ENCODE measurements around the gene ZBTB7B. TPM values are rescaled to one million over a fixed set of nuclear protein-coding genes. Genes with fewer than 3 reads are reported as not detected.

ZBTB7B gene
- total RNA-seq, 2 experiments from 2014 or later, result 16.3 to 23.2 TPM

- Histone ChIP-seq H3K79me2 (ENCODE audit: insufficient read depth, low read depth, low read length) (peaks cover 10% of the 10 kb centered on the region; the same call in 1 of the 2 replicates), H3K27ac (ENCODE audit: low read depth, low read length, poor library complexity, severe bottlenecking) (peak overlapping the region; percentile 92), H2AFZ (ENCODE audit: low read length) (peak overlapping the region; percentile 79; the same call in 1 of the 2 replicates), H3K9me3 (ENCODE audit: low read length) (no peaks in the 10 kb centered on the region), H3K9me2 (ENCODE audit: insufficient read depth, low read length) (no peaks in the 10 kb centered on the region), H3K4me3 (ENCODE audit: low read depth, low read length, poor library complexity, severe bottlenecking) (peak overlapping the region; percentile 71), H4K20me1 (ENCODE audit: insufficient read depth, low read length) (no peaks in the 10 kb centered on the region), H3K36me3 (ENCODE audit: insufficient read depth, low read length) (no peaks in the 10 kb centered on the region), H3K4me2 (ENCODE audit: low read length) (peak overlapping the region; percentile 94), H3K4me1 (ENCODE audit: insufficient read depth, low read length, poor library complexity, severe bottlenecking) (peaks cover 65% of the 10 kb centered on the region)
- CTCF ChIA-PET (ENCODE audit: unreplicated experiment), result interaction anchor here (1.7 kb wide), 1 partner anchor 15 kb away, joined by 5 read pairs; no protein-coding TSS in a partner anchor
- DNase-seq (ENCODE audit: low spot score), result peak; percentile 98
- BruUV-seq (replicated peaks), result no TSS peak
- intact Hi-C loops (cut with micrococcal nuclease; ENCODE audit: unreplicated experiment), result loop anchor here (1.0 to 5.0 kb wide), 5 partner anchors 15 to 140 kb away; partner anchors contain the start of genes ADAM15 and EFNA4
- POLR2A ChIA-PET, result interaction anchor here (0.6 to 1.9 kb wide), 3 partner anchors 19 to 50 kb away, joined by 3 to 6 read pairs (median 4); partner anchors contain the start of genes FLAD1 and PBXIP1
- no peak for TF ChIP-seq EZH2phosphoT487 (IDR thresholded peaks at IDR 0.05; ENCODE audit: borderline replicate concordance, low read depth, low read length)
- peak; percentile 74 for TF ChIP-seq CTCF (conservative IDR thresholded peaks at IDR 0.05; ENCODE audit: low read length)
These were observed 733 bp upstream of the ZBTB7B start for GRCh38 chr1:155001675-155002463.

DNA sequence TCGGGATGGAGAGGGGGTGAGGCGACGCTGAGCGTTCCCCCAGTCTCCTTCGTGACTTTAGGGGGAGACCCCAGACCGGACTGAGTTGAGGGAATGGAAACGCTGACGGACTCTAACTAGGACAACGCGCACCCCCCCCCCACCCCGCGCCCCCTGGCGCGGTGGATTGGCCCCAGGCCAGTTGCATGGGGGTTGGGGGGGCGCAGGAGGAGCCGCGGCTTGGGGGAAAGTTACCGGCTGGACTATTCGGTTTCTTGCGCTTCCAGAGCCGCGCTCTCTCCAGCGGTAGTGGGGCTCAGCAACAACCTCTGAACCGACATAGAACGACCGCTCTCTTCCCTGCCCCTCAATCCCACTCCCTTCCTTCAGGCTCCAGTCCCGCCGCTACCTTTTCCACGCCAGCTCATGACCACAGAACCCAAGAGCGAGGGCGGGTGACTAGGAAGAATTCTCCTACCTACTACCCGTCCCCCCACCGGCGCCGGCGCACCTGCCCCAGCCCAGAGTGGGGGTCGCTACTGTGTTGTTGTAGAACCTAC, 694 bp downstream of the ZBTB7B start:
- peak overlapping the region; percentile 23; the same call in 1 of the 2 replicates for H2AFZ ChIP-seq (ENCODE audit: low read length)
- H3K27ac ChIP-seq (ENCODE audit: low read depth, low read length, poor library complexity, severe bottlenecking), result peak overlapping the region; percentile 77
- H3K4me1 ChIP-seq (ENCODE audit: insufficient read depth, low read length, poor library complexity, severe bottlenecking), result peaks cover 67% of the 10 kb centered on the region
- H3K9me2 ChIP-seq (ENCODE audit: insufficient read depth, low read length), result no peaks in the 10 kb centered on the region
- no peaks in the 10 kb centered on the region for H4K20me1 ChIP-seq (ENCODE audit: insufficient read depth, low read length)
- BruUV-seq (replicated peaks), result no TSS peak
- no peak for TF ChIP-seq EZH2phosphoT487 (IDR thresholded peaks at IDR 0.05; ENCODE audit: borderline replicate concordance, low read depth, low read length)
- TF ChIP-seq CTCF (conservative IDR thresholded peaks at IDR 0.05; ENCODE audit: low read length), result peak; percentile 33; the same call in 1 of the 2 replicates
- no peaks in the 10 kb centered on the region for H3K36me3 ChIP-seq (ENCODE audit: insufficient read depth, low read length)
- peak; percentile 43 for DNase-seq (ENCODE audit: low spot score)
- H3K4me3 ChIP-seq (ENCODE audit: low read depth, low read length, poor library complexity, severe bottlenecking), result peak overlapping the region; percentile 87
- H3K79me2 ChIP-seq (ENCODE audit: insufficient read depth, low read depth, low read length), result peaks cover 10% of the 10 kb centered on the region; the same call in 1 of the 2 replicates
- ChIA-PET CTCF (ENCODE audit: unreplicated experiment) (no interaction called here), POLR2A (interaction anchor here (0.5 to 2.0 kb wide), 3 partner anchors 13 to 571 kb away, joined by 3 to 10 read pairs (median 4); no protein-coding TSS in a partner anchor)
- no peaks in the 10 kb centered on the region for H3K9me3 ChIP-seq (ENCODE audit: low read length)
- peak overlapping the region; percentile 93 for H3K4me2 ChIP-seq (ENCODE audit: low read length)
- intact Hi-C loops (cut with micrococcal nuclease; ENCODE audit: unreplicated experiment), result loop anchor here (5.0 kb wide), 1 partner anchor 141 kb away; no protein-coding TSS in a partner anchor

Data from OCI-LY7 (cell line).